Measurements from ENCODE around the gene RALGAPA1.
A peak's percentile ranks its signal among the peaks of the same experiment; 100 is the strongest.
"Not testable (repeated sequence)": the region's sequence is repeated elsewhere in the genome, so short reads cannot be mapped to it uniquely, and the experiment has no call there.

RALGAPA1 gene

GRCh38 chr14:35821564-35822411 lies 12.7 kb upstream of the RALGAPA1 start:
- DNase-seq = no peak

- no peak for DNase-seq
Observed at GRCh38 chr14:35819591-35820540, 10.8 kb upstream of the RALGAPA1 start.

GRCh38 chr14:35818346-35819115 lies 9.4 kb upstream of the RALGAPA1 start:
- DNase-seq = peak in 9 of 56 donors; percentile 1 to 64 (median 26)

GRCh38 chr14:35814371-35815005 lies 5.4 kb upstream of the RALGAPA1 start:
- peak in 24 of 56 donors; percentile 2 to 66 (median 15) for DNase-seq

- DNase-seq = no peak
Observed at GRCh38 chr14:35810963-35811362, 1.9 kb upstream of the RALGAPA1 start.

- DNase-seq = no peak
Observed at GRCh38 chr14:35809597-35809996, 502 bp upstream of the RALGAPA1 start.

GRCh38 chr14:35808076-35808637 lies 938 bp downstream of the RALGAPA1 start:
- DNase-seq = no peak

GRCh38 chr14:35807131-35807961 lies 1.7 kb downstream of the RALGAPA1 start:
- no peak for DNase-seq

GRCh38 chr14:35806006-35806907 lies 2.8 kb downstream of the RALGAPA1 start:
- DNase-seq = no peak

- no peak for DNase-seq
Observed at GRCh38 chr14:35797796-35798195, 11.3 kb downstream of the RALGAPA1 start.

GRCh38 chr14:35789651-35790050 lies 19.4 kb downstream of the RALGAPA1 start:
- no peak for DNase-seq

GRCh38 chr14:35786856-35787255 lies 22.2 kb downstream of the RALGAPA1 start:
- no peak for DNase-seq

GRCh38 chr14:35783699-35784098 lies 25.4 kb downstream of the RALGAPA1 start:
- no peak for DNase-seq

GRCh38 chr14:35779368-35779767 lies 29.7 kb downstream of the RALGAPA1 start:
- no peak for DNase-seq

- DNase-seq = not testable (repeated sequence)
Observed at GRCh38 chr14:35777550-35777949, 31.5 kb downstream of the RALGAPA1 start.

GRCh38 chr14:35776823-35777222 lies 32.3 kb downstream of the RALGAPA1 start:
- no peak for DNase-seq

GRCh38 chr14:35776085-35776484 lies 33.0 kb downstream of the RALGAPA1 start:
- DNase-seq = not testable (repeated sequence)

GRCh38 chr14:35766700-35767082 lies 42.4 kb downstream of the RALGAPA1 start:
- no peak for DNase-seq

All from amygdala (tissue), 56 donors.